BE2C (cell line): ENCODE results near the gene GRSF1.
A peak's percentile ranks its signal among the peaks of the same experiment; 100 is the strongest.

Experiments used
- DNase-seq: peaks from one replicate; pipeline ENCODE4 v3.0.0-alpha.2; 2020
- H3K27me3 ChIP-seq: fragments of 250-450 bp; sonication (Bioruptor Pico); 2 replicates; pipeline ENCODE4 v1.5.1; 2020; ENCODE audit warnings: mild to moderate bottlenecking
- H3K36me3 ChIP-seq: fragments of 250-450 bp; sonication (Bioruptor Pico); 2 replicates; pipeline ENCODE4 v1.5.1; 2020; ENCODE audit warnings: mild to moderate bottlenecking
- H3K4me1 ChIP-seq: fragments of 250-450 bp; sonication (Bioruptor Pico); 2 replicates; pipeline ENCODE4 v1.5.1; 2020
- H3K4me3 ChIP-seq: 2 replicates; pipeline ENCODE4 v1.5.1; 2011; ENCODE audit warnings: low read depth, low read length
- H3K9me3 ChIP-seq: fragments of 250-450 bp; sonication (Bioruptor Pico); 2 replicates; pipeline ENCODE4 v1.5.1; 2020
- TF ChIP-seq, protein P1 (sequence below): IDR thresholded peaks from 2 replicates; pipeline ENCODE4 v1.5.1; 2012; ENCODE audit warnings: mild to moderate bottlenecking, low read depth, low read length

The GRSF1 gene

DNA sequence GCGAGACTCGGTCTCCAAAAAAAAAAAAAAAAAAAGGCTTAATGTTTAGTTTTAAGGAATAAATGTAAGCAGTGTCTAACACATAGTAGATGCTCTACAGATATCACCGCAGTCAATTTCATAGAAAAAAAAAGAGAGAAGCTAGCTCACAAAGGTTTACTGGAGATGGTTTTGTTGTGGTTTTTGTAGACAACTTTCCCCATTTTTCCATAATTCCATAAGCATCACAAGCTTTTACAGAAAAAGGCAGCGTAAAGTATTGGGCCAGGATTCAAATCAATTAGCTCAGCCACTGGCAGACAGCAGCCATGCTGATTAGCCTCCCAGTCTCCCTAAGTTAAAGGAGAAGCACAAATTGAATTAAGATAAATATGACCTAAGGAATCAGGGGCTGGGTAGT lies 1.5 kb downstream of the GRSF1 start:
- Histone ChIP-seq H3K9me3 (no peaks in the 10 kb centered on the region), H3K4me1 (no peaks in the 10 kb centered on the region), H3K36me3 (peaks cover 40% of the 10 kb centered on the region), H3K4me3 (peak overlapping the region; percentile 74), H3K27me3 (no peaks in the 10 kb centered on the region)
- DNase-seq = peak; percentile 41
- TF ChIP-seq, protein P1, sequence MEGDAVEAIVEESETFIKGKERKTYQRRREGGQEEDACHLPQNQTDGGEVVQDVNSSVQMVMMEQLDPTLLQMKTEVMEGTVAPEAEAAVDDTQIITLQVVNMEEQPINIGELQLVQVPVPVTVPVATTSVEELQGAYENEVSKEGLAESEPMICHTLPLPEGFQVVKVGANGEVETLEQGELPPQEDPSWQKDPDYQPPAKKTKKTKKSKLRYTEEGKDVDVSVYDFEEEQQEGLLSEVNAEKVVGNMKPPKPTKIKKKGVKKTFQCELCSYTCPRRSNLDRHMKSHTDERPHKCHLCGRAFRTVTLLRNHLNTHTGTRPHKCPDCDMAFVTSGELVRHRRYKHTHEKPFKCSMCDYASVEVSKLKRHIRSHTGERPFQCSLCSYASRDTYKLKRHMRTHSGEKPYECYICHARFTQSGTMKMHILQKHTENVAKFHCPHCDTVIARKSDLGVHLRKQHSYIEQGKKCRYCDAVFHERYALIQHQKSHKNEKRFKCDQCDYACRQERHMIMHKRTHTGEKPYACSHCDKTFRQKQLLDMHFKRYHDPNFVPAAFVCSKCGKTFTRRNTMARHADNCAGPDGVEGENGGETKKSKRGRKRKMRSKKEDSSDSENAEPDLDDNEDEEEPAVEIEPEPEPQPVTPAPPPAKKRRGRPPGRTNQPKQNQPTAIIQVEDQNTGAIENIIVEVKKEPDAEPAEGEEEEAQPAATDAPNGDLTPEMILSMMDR = no peak

DNA sequence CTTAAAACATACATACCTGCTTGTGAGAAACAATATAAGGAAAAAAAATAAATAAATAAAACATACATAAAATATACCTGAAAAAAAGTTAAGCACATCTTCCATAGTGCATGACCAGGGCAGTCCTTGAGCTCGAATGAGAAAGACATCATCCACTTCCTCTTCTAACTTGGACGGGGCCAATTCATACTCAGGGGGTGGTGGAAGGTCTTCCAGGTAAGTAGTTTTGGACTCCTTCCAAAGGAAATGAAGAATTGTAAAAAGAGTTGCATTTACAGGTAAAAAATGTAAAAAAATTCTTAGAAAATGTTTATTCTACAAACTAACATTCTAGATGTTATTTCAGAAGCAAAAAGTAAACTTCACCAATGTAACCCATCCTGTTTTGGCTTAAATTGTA lies 3.6 kb downstream of the GRSF1 start:
- H3K36me3 ChIP-seq = peaks cover 61% of the 10 kb centered on the region
- H3K4me3 ChIP-seq = no peak overlapping the region
- no peak for DNase-seq
- no peaks in the 10 kb centered on the region for H3K9me3 ChIP-seq
- no peaks in the 10 kb centered on the region for H3K27me3 ChIP-seq
- no peaks in the 10 kb centered on the region for H3K4me1 ChIP-seq
- TF ChIP-seq, protein P1 = no peak

DNA sequence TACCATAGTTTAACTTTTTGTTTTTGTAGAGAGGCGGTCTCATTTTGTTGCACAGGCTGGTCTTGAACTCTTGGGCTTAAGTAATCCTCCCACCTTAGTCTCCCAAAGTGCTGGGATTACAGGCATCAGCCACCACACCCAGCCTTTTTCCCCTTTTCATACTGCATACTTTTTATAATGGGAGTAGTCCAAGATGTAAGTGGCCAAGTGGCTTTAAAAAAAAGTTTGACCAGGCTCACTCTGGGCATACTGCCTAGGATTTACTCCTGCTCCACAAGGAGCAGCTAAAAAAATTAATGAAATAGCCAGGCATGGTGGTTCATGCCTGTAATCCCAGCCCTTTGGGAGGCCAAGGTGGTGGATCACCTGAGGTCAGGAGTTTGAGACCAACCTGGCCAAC lies 6.0 kb downstream of the GRSF1 start:
- H3K27me3 ChIP-seq = no peaks in the 10 kb centered on the region
- H3K9me3 ChIP-seq = no peaks in the 10 kb centered on the region
- no peaks in the 10 kb centered on the region for H3K4me1 ChIP-seq
- no peak for DNase-seq
- TF ChIP-seq, protein P1 = no peak
- peaks cover 76% of the 10 kb centered on the region for H3K36me3 ChIP-seq
- H3K4me3 ChIP-seq = no peak overlapping the region

DNA sequence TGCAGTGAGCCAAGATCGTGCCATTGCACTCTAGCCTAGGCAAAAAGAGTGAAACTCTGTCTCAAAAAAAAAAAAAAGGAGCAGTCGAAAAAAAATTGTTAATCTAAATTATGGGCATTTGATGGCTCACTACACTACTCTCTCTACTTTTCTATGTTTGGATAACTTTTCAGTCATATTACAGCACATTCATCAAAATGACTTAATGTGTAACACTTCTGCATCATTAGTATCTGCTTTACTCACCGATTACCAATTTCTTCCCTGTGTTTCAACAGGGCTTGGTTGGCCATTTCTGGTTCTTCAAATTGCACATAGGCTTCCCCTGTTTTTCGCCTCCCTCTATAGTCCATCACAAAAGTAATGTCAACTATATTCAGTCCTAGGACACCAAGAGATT lies 8.4 kb downstream of the GRSF1 start:
- Histone ChIP-seq H3K4me1 (no peaks in the 10 kb centered on the region), H3K4me3 (no peak overlapping the region), H3K27me3 (no peaks in the 10 kb centered on the region), H3K36me3 (peaks cover 89% of the 10 kb centered on the region), H3K9me3 (no peaks in the 10 kb centered on the region)
- TF ChIP-seq, protein P1 = no peak
- no peak for DNase-seq

DNA sequence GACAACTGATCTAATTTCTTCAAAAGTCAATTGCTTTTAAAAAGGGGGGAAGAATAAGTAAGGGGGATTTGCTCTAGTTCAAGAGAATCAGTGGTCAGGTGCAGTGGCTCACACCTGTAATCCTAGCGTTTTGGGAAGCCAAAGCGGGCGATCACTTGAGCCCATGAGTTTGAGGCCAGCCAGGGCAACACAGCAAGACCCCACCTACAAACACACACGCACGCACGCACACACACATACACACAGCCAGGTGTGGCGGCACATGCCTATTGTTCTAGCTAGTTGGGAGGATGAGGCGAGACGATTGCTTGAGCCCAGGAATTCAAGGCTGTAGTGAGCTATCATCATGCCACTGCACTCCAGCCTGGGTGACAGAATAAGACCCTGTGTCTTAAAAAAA lies 9.6 kb downstream of the GRSF1 start:
- no peak for DNase-seq
- Histone ChIP-seq H3K4me1 (no peaks in the 10 kb centered on the region), H3K4me3 (no peak overlapping the region), H3K36me3 (peaks cover 91% of the 10 kb centered on the region), H3K27me3 (no peaks in the 10 kb centered on the region), H3K9me3 (no peaks in the 10 kb centered on the region)
- TF ChIP-seq, protein P1 = no peak

DNA sequence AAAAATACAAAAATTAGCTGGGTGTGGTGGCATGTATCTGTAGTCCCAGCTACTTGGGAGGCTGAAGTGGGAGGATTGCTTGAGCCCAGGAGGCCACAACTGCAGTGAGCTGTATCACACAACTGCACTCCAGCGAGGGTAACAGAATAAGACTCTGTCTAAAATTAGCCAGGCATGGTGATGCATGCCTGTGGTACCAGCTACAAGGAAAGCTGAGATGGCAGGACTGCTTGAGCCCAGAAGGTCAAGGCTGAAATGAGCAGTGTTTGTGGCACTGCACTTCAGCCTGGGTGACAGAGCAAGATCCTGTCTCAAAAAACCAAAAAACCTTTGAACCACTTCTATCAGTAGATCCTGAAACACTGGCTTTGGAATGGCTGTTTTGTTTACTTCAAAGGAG lies 10.2 kb downstream of the GRSF1 start:
- H3K27me3 ChIP-seq = no peaks in the 10 kb centered on the region
- no peak overlapping the region for H3K4me3 ChIP-seq
- TF ChIP-seq, protein P1 = no peak
- H3K4me1 ChIP-seq = no peaks in the 10 kb centered on the region
- no peaks in the 10 kb centered on the region for H3K9me3 ChIP-seq
- H3K36me3 ChIP-seq = peaks cover 91% of the 10 kb centered on the region
- no peak for DNase-seq
